H9 (cell line): Measurements from ENCODE around the gene ITPR2. TPM values are rescaled to one million over a fixed set of nuclear protein-coding genes. Genes with fewer than 3 reads are reported as not detected.

ENCODE experiments used
- DNase-seq: peaks from one replicate; pipeline ENCODE4 v3.0.0-alpha.2; 2017
- H2AFZ ChIP-seq: one replicate; pipeline ENCODE4 v1.6.1; 2013; ENCODE audit warnings: mild to moderate bottlenecking, low read length, control low read depth, moderate library complexity
- H2AK5ac ChIP-seq: 2 replicates; pipeline ENCODE4 v1.6.1; 2013; ENCODE audit warnings: low read length, control low read depth, mixed read lengths; ENCODE audit not compliant: insufficient read length
- H2BK120ac ChIP-seq: one replicate; pipeline ENCODE4 v1.6.1; 2013; ENCODE audit warnings: low read depth, mild to moderate bottlenecking, low read length, control low read depth, inconsistent platforms; ENCODE audit not compliant: poor library complexity, severe bottlenecking
- H2BK12ac ChIP-seq: 2 replicates; pipeline ENCODE4 v1.6.1; 2013; ENCODE audit warnings: low read length, control low read depth, mixed read lengths, low read depth; ENCODE audit not compliant: insufficient read length
- H2BK15ac ChIP-seq: 2 replicates; pipeline ENCODE4 v1.6.1; 2013; ENCODE audit warnings: low read depth, low read length, control low read depth
- H2BK20ac ChIP-seq: one replicate; pipeline ENCODE4 v1.6.1; 2013; ENCODE audit warnings: low read depth, mild to moderate bottlenecking, low read length, control low read depth, inconsistent platforms; ENCODE audit not compliant: poor library complexity, severe bottlenecking
- H2BK5ac ChIP-seq: 2 replicates; pipeline ENCODE4 v1.6.1; 2013; ENCODE audit warnings: low read length, control low read depth, mixed read lengths; ENCODE audit not compliant: insufficient read length
- H3K14ac ChIP-seq: 2 replicates; pipeline ENCODE4 v1.6.1; 2013; ENCODE audit warnings: low read length, control low read depth; ENCODE audit not compliant: insufficient read depth
- H3K18ac ChIP-seq: 2 replicates; pipeline ENCODE4 v1.6.1; 2013; ENCODE audit warnings: low read depth, mild to moderate bottlenecking, mixed read lengths, low read length, control low read depth; ENCODE audit not compliant: insufficient read length
- H3K23ac ChIP-seq: 2 replicates; pipeline ENCODE4 v1.6.1; 2013; ENCODE audit warnings: low read length, control low read depth, mixed read lengths, low read depth; ENCODE audit not compliant: insufficient read length
- H3K23me2 ChIP-seq: 2 replicates; pipeline ENCODE4 v1.6.1; 2013; ENCODE audit warnings: low read depth, mild to moderate bottlenecking, mixed read lengths, low read length, control low read depth; ENCODE audit not compliant: insufficient read length, poor library complexity, severe bottlenecking
- H3K27ac ChIP-seq: 2 replicates; pipeline ENCODE4 v1.5.1; 2013; ENCODE audit warnings: low read length, control low read depth, mixed read lengths, low read depth; ENCODE audit not compliant: insufficient read length
- H3K27me3 ChIP-seq: 2 replicates; pipeline ENCODE4 v1.6.1; 2013; ENCODE audit warnings: low read length, control low read depth, inconsistent platforms; ENCODE audit not compliant: insufficient read depth
- H3K4ac ChIP-seq: 2 replicates; pipeline ENCODE4 v1.6.1; 2013; ENCODE audit warnings: low read depth, mild to moderate bottlenecking, control low read depth, inconsistent platforms, low read length, moderate library complexity
- H3K4me1 ChIP-seq: 2 replicates; pipeline ENCODE4 v1.6.1; 2013; ENCODE audit warnings: low read length, control low read depth, inconsistent platforms; ENCODE audit not compliant: insufficient read depth
- H3K4me2 ChIP-seq: 2 replicates; pipeline ENCODE4 v1.6.1; 2013; ENCODE audit warnings: low read length, control low read depth, mixed read lengths; ENCODE audit not compliant: insufficient read length, insufficient read depth
- H3K56ac ChIP-seq: 2 replicates; pipeline ENCODE4 v1.6.1; 2013; ENCODE audit warnings: low read depth, mild to moderate bottlenecking, mixed read lengths, low read length, control low read depth; ENCODE audit not compliant: insufficient read length
- H3K79me1 ChIP-seq: 2 replicates; pipeline ENCODE4 v1.6.1; 2013; ENCODE audit warnings: low read depth, mild to moderate bottlenecking, moderate library complexity, low read length, control low read depth, inconsistent platforms; ENCODE audit not compliant: insufficient read depth, poor library complexity, severe bottlenecking
- H3K79me2 ChIP-seq: 2 replicates; pipeline ENCODE4 v1.6.1; 2013; ENCODE audit warnings: low read length, control low read depth, inconsistent platforms; ENCODE audit not compliant: insufficient read depth
- H3K9ac ChIP-seq: 2 replicates; pipeline ENCODE4 v1.6.1; 2013; ENCODE audit warnings: low read length, control low read depth, mixed read lengths; ENCODE audit not compliant: insufficient read length; ENCODE audit errors: extremely low read depth
- H3K9me3 ChIP-seq: one replicate; pipeline ENCODE4 v1.6.1; 2013; ENCODE audit warnings: low read depth, low read length, inconsistent platforms; ENCODE audit not compliant: control insufficient read depth
- H3T11ph ChIP-seq: one replicate; pipeline ENCODE4 v1.6.1; 2013; ENCODE audit warnings: mild to moderate bottlenecking, low read length, control low read depth, inconsistent platforms
- H4K20me1 ChIP-seq: one replicate; pipeline ENCODE4 v1.6.1; 2013; ENCODE audit not compliant: control insufficient read depth, insufficient read length, insufficient read depth
- H4K5ac ChIP-seq: 2 replicates; pipeline ENCODE4 v1.6.1; 2013; ENCODE audit warnings: low read depth, mild to moderate bottlenecking, mixed read lengths, low read length, control low read depth; ENCODE audit not compliant: insufficient read length
- H4K8ac ChIP-seq: replicated peaks from 2 replicates; pipeline ENCODE4 v1.6.1; 2013; ENCODE audit warnings: low read length, control low read depth, mixed read lengths, low read depth; ENCODE audit not compliant: insufficient read length
- H4K91ac ChIP-seq: 2 replicates; pipeline ENCODE4 v1.6.1; 2013; ENCODE audit warnings: low read depth, mild to moderate bottlenecking, moderate library complexity, mixed read lengths, low read length, control low read depth; ENCODE audit not compliant: insufficient read length
- H3K27ac Mint-ChIP-seq, 3 experiments: 2 replicates in 2 of 3; 3 replicates in 1 of 3; pipeline ENCODE4 v1.8.0; 2020 to 2021; ENCODE audit warnings: mixed read lengths in 3 of 3, mild to moderate bottlenecking in 1 of 3, moderate library complexity in 1 of 3
- H3K27me3 Mint-ChIP-seq: 2 replicates; pipeline ENCODE4 v1.8.0; 2021; ENCODE audit warnings: low read depth, mild to moderate bottlenecking, moderate library complexity, mixed read lengths
- H3K36me3 Mint-ChIP-seq, 3 experiments: 2 replicates in 2 of 3; 3 replicates in 1 of 3; pipeline ENCODE4 v1.8.0; 2020 to 2021; ENCODE audit warnings: low read depth in 3 of 3, mixed read lengths in 3 of 3; ENCODE audit not compliant: insufficient read depth in 1 of 3
- H3K4me1 Mint-ChIP-seq, 2 experiments: 2 replicates each; pipeline ENCODE4 v1.8.0; 2020; ENCODE audit warnings: mixed read lengths in 2 of 2
- H3K4me3 Mint-ChIP-seq, 2 experiments: 2 replicates in 1 of 2; 3 replicates in 1 of 2; pipeline ENCODE4 v1.8.0; 2020 to 2021; ENCODE audit warnings: mild to moderate bottlenecking in 2 of 2, mixed read lengths in 2 of 2, moderate library complexity in 1 of 2
- H3K9me3 Mint-ChIP-seq, 2 experiments: 2 replicates in 1 of 2; 3 replicates in 1 of 2; pipeline ENCODE4 v1.8.0; 2020; ENCODE audit warnings: mild to moderate bottlenecking in 2 of 2, mixed read lengths in 2 of 2, moderate library complexity in 1 of 2
- WGBS: extraction: QIAGEN DNeasy Blood & Tissue Kit; methylation state at CpG from one replicate; pipeline ENCODE4 v1.1.7; 2013; ENCODE audit warnings: missing lambda C conversion rate, low lambda C conversion rate, mixed read lengths; ENCODE audit not compliant: insufficient read length; ENCODE audit errors: extremely low coverage; 5-methylcytosine and 5-hydroxymethylcytosine counted together
- total RNA-seq: library from RNA; stranded (reverse); gene quantifications from 2 replicates; pipeline ENCODE4 v1.2.1, GENCODE V29; 2021
- TF ChIP-seq, protein P1 (sequence below): fragments of 200-600 bp; sonication (generic); conservative IDR thresholded peaks from 3 replicates; pipeline ENCODE4 v1.8.0; 2021; ENCODE audit warnings: antibody characterized with exemption, mild to moderate bottlenecking

The ITPR2 gene
- total RNA-seq, 1 experiment from 2014 or later: 14.8 TPM

DNA sequence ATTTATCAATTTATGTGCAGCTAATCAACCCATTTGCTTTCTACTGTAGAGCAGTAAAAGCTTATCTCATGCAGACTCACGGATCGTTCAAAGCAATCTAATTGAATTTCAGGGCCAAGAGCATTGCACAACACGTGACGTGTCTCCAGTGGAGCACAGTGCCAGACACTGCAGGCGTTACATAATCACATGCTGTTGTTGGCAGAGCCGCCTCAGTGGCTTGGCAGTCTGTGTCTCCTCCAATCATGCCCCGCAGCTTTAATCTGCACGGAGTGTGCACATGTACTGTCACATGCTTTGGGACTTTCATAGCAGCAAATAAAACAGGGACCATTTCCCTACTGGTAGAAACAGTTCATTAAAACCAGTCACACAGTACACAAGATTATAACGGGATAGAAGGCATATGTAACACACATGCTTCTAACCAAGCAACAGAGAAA, 309.3 kb downstream of the ITPR2 start:
- Histone ChIP-seq H3K27ac (no peak overlapping the region), H3K56ac (no peak overlapping the region), H3K4ac (no peak overlapping the region), H4K20me1 (no peaks in the 10 kb centered on the region), H2BK5ac (peak overlapping the region; percentile 11), H3K18ac (no peak overlapping the region), H3K23me2 (no peaks in the 10 kb centered on the region), H3K9ac (no peak overlapping the region), H3K4me2 (no peak overlapping the region), H3K23ac (no peak overlapping the region), H2BK20ac (no peak overlapping the region), H3K27me3 (no peaks in the 10 kb centered on the region), H3K4me1 (peaks cover 2% of the 10 kb centered on the region; the same call in 1 of the 2 replicates), H3K9me3 (peaks cover 4% of the 10 kb centered on the region), H2BK15ac (no peak overlapping the region), H2BK120ac (no peak overlapping the region), H4K91ac (no peak overlapping the region), H3K79me1 (no peaks in the 10 kb centered on the region), H4K8ac (no peak overlapping the region), H3T11ph (no peak overlapping the region), H2AFZ (no peak overlapping the region), H2BK12ac (no peak overlapping the region), H2AK5ac (no peak overlapping the region), H4K5ac (no peak overlapping the region), H3K79me2 (no peaks in the 10 kb centered on the region), H3K14ac (no peak overlapping the region)
- Mint-ChIP-seq H3K9me3 (peaks cover 13 to 14% of the 10 kb centered on the region in 2 experiments), H3K4me3 (no peak overlapping the region), H3K27ac (no peak overlapping the region), H3K27me3 (no peaks in the 10 kb centered on the region), H3K4me1 (peaks cover 0 to 3% of the 10 kb centered on the region in 2 experiments; a peak in 1 of 4 replicates), H3K36me3 (peaks cover 17 to 22% (median 19%) of the 10 kb centered on the region in 3 experiments)
- WGBS: no CpG with 5 or more reads among the region's 9 CpGs
- DNase-seq: no peak
- TF ChIP-seq, protein P1, sequence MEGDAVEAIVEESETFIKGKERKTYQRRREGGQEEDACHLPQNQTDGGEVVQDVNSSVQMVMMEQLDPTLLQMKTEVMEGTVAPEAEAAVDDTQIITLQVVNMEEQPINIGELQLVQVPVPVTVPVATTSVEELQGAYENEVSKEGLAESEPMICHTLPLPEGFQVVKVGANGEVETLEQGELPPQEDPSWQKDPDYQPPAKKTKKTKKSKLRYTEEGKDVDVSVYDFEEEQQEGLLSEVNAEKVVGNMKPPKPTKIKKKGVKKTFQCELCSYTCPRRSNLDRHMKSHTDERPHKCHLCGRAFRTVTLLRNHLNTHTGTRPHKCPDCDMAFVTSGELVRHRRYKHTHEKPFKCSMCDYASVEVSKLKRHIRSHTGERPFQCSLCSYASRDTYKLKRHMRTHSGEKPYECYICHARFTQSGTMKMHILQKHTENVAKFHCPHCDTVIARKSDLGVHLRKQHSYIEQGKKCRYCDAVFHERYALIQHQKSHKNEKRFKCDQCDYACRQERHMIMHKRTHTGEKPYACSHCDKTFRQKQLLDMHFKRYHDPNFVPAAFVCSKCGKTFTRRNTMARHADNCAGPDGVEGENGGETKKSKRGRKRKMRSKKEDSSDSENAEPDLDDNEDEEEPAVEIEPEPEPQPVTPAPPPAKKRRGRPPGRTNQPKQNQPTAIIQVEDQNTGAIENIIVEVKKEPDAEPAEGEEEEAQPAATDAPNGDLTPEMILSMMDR: no peak
